HL-60 (cell line): ENCODE results near the gene MRPS25.

Source experiments
- DNase-seq, 2 experiments: peaks; one replicate each; pipeline ENCODE4 v3.0.0-alpha.2; 2010 to 2020; ENCODE audit warnings: low read depth in 1 of 2, low spot score in 1 of 2
- H3K27ac ChIP-seq: fragments of 250-450 bp; sonication (Bioruptor Pico); replicated peaks from 2 replicates; pipeline ENCODE4 v1.5.1; 2020; ENCODE audit warnings: mild to moderate bottlenecking, moderate library complexity
- H3K27me3 ChIP-seq: fragments of 250-450 bp; sonication (Bioruptor Pico); 2 replicates; pipeline ENCODE4 v1.5.1; 2021; ENCODE audit warnings: mild to moderate bottlenecking, moderate library complexity; ENCODE audit not compliant: insufficient read depth, poor library complexity, severe bottlenecking
- H3K4me3 ChIP-seq: replicated peaks from 2 replicates; pipeline ENCODE4 v1.5.1; 2011; ENCODE audit warnings: mild to moderate bottlenecking, control low read depth, low read length; ENCODE audit not compliant: insufficient read depth
- GABPA ChIP-seq: IDR thresholded peaks from 2 replicates; pipeline ENCODE4 v1.6.1; 2012; ENCODE audit warnings: low read depth
- POLR2AphosphoS5 ChIP-seq: IDR thresholded peaks from 2 replicates; pipeline ENCODE4 v1.6.1; 2012; ENCODE audit warnings: low read depth
- SPI1 ChIP-seq: IDR thresholded peaks from 2 replicates; pipeline ENCODE4 v1.6.1; 2012; ENCODE audit warnings: low read depth, mild to moderate bottlenecking, borderline replicate concordance
- TF ChIP-seq, protein P1 (sequence below): IDR thresholded peaks from one replicate; pipeline ENCODE4 v1.5.1; 2011; ENCODE audit warnings: low read length, control low read depth, inconsistent platforms; ENCODE audit not compliant: insufficient read depth
- TF ChIP-seq, protein P2 (sequence below): IDR thresholded peaks from 2 replicates; pipeline ENCODE4 v1.6.1; 2012; ENCODE audit warnings: low read depth; ENCODE audit not compliant: insufficient replicate concordance

MRPS25 gene

DNA sequence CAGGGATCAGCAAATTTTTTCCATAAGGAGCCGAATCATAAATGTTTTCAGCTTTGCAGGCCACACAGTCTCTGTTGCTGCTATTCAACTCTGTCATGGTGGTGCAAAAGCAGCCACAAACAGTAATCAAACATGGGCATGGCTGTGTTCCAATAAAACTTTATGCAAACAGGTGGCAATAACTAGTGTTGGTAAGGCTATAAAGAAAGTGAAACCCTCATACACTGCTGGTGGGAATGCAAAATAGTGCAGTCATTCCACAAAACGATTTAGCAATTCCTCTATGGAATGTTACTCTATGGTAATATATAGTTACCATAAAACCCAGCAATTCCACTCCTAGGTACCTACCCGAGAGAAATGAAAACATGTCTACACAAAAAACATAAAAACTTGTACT is 14.0 kb upstream of the MRPS25 start:
- TF ChIP-seq, protein P1, sequence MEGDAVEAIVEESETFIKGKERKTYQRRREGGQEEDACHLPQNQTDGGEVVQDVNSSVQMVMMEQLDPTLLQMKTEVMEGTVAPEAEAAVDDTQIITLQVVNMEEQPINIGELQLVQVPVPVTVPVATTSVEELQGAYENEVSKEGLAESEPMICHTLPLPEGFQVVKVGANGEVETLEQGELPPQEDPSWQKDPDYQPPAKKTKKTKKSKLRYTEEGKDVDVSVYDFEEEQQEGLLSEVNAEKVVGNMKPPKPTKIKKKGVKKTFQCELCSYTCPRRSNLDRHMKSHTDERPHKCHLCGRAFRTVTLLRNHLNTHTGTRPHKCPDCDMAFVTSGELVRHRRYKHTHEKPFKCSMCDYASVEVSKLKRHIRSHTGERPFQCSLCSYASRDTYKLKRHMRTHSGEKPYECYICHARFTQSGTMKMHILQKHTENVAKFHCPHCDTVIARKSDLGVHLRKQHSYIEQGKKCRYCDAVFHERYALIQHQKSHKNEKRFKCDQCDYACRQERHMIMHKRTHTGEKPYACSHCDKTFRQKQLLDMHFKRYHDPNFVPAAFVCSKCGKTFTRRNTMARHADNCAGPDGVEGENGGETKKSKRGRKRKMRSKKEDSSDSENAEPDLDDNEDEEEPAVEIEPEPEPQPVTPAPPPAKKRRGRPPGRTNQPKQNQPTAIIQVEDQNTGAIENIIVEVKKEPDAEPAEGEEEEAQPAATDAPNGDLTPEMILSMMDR = no peak
- no peak for TF ChIP-seq GABPA
- TF ChIP-seq, protein P2, sequence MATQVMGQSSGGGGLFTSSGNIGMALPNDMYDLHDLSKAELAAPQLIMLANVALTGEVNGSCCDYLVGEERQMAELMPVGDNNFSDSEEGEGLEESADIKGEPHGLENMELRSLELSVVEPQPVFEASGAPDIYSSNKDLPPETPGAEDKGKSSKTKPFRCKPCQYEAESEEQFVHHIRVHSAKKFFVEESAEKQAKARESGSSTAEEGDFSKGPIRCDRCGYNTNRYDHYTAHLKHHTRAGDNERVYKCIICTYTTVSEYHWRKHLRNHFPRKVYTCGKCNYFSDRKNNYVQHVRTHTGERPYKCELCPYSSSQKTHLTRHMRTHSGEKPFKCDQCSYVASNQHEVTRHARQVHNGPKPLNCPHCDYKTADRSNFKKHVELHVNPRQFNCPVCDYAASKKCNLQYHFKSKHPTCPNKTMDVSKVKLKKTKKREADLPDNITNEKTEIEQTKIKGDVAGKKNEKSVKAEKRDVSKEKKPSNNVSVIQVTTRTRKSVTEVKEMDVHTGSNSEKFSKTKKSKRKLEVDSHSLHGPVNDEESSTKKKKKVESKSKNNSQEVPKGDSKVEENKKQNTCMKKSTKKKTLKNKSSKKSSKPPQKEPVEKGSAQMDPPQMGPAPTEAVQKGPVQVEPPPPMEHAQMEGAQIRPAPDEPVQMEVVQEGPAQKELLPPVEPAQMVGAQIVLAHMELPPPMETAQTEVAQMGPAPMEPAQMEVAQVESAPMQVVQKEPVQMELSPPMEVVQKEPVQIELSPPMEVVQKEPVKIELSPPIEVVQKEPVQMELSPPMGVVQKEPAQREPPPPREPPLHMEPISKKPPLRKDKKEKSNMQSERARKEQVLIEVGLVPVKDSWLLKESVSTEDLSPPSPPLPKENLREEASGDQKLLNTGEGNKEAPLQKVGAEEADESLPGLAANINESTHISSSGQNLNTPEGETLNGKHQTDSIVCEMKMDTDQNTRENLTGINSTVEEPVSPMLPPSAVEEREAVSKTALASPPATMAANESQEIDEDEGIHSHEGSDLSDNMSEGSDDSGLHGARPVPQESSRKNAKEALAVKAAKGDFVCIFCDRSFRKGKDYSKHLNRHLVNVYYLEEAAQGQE = no peak
- no peak for TF ChIP-seq SPI1
- TF ChIP-seq POLR2AphosphoS5 = no peak
- Histone ChIP-seq H3K27ac (no peak overlapping the region), H3K27me3 (no peaks in the 10 kb centered on the region), H3K4me3 (no peak overlapping the region)
- no peak for DNase-seq

DNA sequence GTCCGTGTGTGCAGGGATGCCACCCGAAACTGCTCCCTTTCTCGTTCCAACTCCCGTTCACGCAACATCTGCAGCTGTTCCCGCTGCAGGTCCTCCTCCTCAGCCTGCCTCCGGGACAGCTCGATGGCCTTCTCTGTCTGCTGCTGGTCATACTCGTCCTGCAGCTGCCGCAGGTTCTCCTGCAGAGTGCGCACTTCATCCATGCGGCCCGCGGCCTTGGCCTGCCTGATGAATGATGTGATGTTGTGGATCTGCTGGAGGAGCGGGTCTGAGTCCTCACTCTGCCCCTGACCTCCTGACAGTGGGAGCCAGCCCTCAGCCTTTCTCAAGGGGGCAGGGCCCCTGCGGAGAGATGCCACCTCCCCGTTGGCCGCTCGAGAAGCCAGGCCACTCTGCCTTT is 9.4 kb upstream of the MRPS25 start:
- no peak for TF ChIP-seq SPI1
- no peak for TF ChIP-seq GABPA
- TF ChIP-seq, protein P1 = no peak
- TF ChIP-seq POLR2AphosphoS5 = no peak
- TF ChIP-seq, protein P2 = no peak
- H3K27ac ChIP-seq = no peak overlapping the region
- no peak overlapping the region for H3K4me3 ChIP-seq
- DNase-seq = no peak
- H3K27me3 ChIP-seq = no peaks in the 10 kb centered on the region

DNA sequence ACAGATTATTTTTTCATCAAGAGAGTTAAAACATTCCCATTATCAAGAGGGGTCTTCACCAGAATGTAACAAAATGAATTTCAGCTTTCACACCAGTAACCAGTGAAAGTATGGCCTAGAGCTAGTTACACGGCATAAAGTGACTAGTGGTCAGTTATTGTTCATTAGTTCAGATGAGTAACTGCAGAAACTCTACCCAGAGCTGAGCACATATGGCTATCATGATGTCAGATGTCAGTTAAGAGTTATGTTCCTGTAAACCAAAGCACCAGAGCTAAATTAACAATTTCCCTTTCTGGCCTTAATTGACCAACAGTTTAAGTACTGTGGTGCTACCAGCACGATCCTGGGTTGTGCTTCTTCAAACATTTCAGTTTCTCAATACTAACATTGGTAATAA is 6.6 kb upstream of the MRPS25 start:
- Histone ChIP-seq H3K4me3 (no peak overlapping the region), H3K27ac (no peak overlapping the region), H3K27me3 (no peaks in the 10 kb centered on the region)
- DNase-seq = no peak
- TF ChIP-seq POLR2AphosphoS5 (no peak), GABPA (no peak), SPI1 (no peak)
- TF ChIP-seq, protein P2 = no peak
- TF ChIP-seq, protein P1 = no peak
